T47D (cell line): ENCODE measurements around the gene PSMD10.

ENCODE experiments used
- DNase-seq, 2 experiments: peaks; one replicate each; pipeline versions ENCODE4 v3.0.0 to v3.0.0-alpha.2; 2011 to 2012; ENCODE audit warnings: low read depth in 1 of 2, low spot score in 1 of 2
- JUND ChIP-seq: IDR thresholded peaks from 2 replicates; pipeline ENCODE4 v1.6.1; 2012; ENCODE audit warnings: low read depth
- in situ Hi-C: cut with HindIII; loops from 2 replicates; pipeline ENCODE4 v1.10.0; 2016; ENCODE audit warnings: low sequenced_read_pairs, low pct_unique_long_range_greater_than_20kb

Gene PSMD10, protein sequence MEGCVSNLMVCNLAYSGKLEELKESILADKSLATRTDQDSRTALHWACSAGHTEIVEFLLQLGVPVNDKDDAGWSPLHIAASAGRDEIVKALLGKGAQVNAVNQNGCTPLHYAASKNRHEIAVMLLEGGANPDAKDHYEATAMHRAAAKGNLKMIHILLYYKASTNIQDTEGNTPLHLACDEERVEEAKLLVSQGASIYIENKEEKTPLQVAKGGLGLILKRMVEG

DNA sequence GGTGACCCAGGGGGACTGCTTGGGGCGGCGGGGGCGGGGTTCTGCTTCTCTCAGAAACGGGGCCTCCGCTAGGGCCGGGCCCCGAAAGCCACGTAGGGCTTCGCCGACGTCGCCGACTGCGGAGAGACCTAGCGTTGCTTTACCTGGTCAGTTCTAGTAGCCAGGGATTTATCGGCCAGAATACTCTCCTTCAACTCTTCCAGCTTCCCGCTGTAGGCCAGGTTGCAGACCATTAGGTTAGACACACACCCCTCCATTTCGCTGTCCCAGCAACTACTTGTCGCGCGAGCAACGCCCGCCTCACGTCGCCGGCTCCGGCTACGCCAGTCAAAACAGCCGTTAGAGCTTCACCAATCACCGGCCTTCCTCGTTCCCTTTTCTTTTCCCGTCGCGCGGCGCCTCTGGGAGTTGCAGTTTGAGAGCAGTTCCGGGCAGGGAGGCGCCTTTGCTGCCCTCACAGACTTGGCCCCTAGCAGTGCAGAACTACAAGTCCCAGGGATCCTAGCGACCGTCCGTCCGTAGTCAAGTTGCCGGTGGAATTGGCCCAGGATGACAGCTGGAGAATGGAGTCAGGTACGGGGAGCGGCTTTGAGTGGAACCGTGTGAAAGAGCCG is at the start of gene PSMD10, which contains the start of gene ATG4A:
Gene PSMD10, minus strand, starts transcription at position 279 of the 614 bp plus-strand sequence. Its CDS starts 22 bp downstream, at position 257.
Gene ATG4A, plus strand, starts transcription at position 515 of the 614 bp plus-strand sequence. Its CDS starts 49 bp downstream, at position 564.
- no peak for TF ChIP-seq JUND
- peak; percentile 24 to 94 for DNase-seq
- in situ Hi-C loops, result no loop called here

DNA sequence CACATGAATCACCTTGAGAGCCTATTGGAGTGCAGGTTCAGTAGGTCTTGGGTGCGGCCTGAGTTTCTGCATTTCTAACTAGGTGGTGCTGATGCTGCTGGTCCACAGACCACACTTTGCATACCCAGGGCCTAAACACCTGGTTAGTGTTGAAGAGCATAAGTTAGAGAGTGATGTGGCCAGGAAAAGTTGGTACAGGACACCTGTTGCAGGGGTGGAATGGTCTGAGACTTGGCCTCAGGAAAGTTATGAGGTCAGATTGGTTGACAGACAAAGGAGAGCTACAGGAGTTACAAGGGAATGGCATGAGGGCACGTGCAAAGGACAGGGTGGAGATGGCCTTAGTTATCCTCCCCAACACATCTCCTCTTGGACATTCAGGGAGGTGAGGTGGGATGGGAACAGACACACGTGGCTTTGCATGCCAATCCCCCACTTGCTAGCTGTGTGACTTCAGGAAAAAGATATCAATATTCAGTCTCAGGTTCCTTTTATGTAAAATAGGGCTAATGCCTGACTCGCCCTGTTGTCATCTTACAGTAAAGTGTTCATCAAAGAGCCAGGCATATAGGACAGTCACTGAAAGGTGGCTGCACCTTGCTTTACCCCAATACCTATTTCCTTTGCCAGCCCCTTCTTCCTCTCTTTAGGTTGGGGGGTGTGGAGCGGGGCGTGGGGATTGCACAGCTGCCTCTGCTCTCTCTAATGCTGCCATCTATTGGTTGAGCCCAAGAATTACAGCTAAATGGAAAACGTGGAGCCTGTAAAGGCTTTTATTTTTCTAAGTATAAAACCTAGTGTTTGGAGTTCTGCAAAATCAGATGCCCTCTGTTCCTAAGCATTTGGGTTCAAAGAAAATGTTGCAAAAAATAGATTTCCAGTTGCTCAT is 47.7 kb upstream of the PSMD10 start:
- peak in 1 of 2 experiments; percentile 2 for DNase-seq
- in situ Hi-C loops, result no loop called here
- no peak for TF ChIP-seq JUND

DNA sequence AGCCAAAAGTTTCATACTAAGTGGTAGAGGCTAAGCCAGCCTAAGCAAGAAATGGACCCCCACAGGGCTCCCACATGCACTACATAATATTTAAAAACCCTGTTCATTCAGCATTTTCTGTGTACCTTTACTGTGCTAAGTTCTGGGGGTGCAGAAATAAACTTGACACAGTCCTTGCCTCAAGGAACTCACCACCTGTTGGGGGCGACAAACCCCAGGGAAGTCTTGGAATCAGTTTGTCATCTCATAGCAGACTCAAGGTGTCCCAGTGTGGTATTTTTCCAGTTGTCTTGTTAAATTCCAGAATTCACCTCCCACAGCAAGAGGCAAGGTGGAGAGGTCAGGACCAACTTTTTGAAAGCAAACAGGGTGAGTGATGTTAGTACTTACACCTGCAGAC is 43.4 kb upstream of the PSMD10 start:
- in situ Hi-C loops, result no loop called here
- TF ChIP-seq JUND, result no peak
- DNase-seq, result no peak

DNA sequence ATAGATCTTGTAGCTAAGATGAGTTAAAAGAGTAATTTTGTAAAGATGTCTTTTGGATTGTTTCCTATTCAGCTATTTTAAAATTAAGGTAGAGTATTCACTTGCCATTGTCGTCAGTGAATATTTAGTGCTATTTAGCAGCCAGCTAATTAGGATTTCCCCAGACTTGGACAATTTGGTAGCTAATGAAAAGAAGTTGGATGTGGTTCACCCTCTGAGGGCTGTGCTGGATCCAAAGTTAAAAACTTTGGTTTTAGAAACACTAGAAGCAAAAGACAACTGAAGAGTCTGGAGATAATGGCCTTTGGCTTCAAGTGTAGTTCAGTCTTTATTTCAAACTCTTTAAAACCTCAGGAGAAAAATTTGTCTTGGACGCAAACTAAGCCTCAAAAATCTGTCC is 41.5 kb upstream of the PSMD10 start:
- DNase-seq, result no peak
- in situ Hi-C loops, result no loop called here
- no peak for TF ChIP-seq JUND

DNA sequence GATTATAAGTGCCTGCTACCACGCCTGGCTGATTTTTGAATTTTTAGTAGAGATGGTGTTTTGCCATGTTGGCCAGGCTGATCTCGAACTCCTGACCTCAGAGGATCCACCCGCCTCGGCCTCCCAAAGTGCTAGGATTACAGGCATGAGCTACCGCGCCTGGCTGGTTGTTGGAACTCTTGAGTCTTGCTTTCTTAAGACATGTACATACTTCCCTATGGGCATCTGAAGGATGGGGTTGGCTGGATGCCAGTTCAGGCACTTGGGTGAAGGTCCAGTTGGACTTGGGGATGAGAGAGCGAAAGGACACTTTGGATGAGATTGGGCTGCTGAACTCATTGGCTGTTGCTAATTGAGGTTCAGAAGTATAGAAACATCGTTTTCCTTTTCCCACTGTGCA is 40.7 kb upstream of the PSMD10 start:
- TF ChIP-seq JUND, result no peak
- in situ Hi-C loops, result no loop called here
- DNase-seq, result no peak

DNA sequence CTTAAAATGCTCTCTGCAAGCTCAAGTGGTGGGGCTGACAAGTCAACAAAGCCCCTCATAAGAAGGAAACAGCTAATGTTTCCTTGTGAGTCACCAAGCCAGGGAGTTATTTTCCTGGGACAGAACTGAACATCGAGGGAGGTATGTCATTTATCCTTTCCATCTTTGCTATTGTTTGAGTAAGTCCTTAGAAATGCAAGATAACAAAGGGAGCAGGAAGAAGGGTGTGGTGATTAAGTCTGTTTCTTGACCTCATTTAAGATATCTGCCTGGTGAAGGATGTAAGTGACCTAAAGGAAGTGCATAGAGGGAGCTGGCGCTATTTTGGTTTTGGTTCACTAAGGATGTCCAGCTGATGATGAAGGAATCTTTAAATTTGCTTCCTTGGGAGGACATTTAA is 40.1 kb upstream of the PSMD10 start:
- no peak for DNase-seq
- in situ Hi-C loops, result no loop called here
- TF ChIP-seq JUND, result no peak

DNA sequence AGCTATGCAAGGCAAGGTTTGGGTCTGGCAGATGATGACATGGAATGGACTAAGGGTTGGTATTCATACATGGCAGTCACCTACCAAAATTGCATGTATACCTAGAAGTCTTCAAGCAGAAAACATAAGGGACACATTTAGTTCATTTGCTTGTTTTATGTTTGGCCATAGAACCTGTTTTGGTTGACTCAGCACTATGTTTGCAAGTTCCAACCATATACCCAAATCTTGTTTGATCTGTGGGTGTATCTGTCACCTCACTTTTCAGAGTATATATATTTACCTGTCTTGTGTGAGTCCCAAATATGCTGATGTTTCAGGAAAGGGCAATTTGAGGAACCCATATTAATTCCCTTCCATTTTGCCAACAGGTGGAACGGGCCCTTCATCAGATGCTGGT is 39.5 kb upstream of the PSMD10 start:
- no peak for TF ChIP-seq JUND
- in situ Hi-C loops, result no loop called here
- no peak for DNase-seq

DNA sequence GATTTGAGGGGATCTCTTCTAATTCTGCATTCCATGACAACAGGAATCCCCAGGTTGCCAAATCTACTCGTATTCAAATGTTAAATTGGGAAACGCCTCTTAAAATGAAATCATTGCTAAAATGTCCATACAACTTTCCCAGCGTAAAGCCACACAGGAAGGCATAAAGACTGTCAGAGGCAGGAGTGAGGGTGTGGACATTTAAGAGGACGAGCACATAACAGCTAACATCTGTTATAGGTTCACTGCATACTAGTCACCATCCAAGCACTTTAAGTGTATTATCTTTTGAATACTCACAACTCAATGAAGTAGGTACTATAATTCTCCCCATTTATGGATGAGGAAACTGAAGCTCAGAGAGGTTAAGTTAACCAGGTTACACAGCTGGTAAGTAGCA is 35.8 kb upstream of the PSMD10 start:
- no peak for DNase-seq
- in situ Hi-C loops, result no loop called here
- TF ChIP-seq JUND, result no peak

DNA sequence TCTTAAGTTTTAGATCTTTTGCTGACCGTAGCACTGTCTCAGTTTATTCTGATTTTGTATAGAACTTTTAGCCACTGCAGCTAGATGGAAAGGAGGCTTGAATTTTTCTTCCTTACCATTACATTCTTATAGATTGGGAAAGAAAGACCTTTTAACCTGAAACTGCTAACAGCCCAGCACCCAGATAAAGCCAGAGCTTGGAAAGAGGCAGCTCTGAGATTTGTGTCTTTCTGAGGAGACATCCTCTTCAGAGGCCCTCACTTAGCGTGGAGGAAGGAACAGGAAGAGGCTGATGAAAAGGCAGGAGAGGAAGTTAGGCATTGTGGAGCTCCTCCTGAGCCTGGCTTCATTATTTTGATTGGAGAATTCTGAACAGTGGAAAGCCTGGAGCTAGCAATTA is 35.3 kb upstream of the PSMD10 start:
- no peak for DNase-seq
- in situ Hi-C loops, result no loop called here
- no peak for TF ChIP-seq JUND

DNA sequence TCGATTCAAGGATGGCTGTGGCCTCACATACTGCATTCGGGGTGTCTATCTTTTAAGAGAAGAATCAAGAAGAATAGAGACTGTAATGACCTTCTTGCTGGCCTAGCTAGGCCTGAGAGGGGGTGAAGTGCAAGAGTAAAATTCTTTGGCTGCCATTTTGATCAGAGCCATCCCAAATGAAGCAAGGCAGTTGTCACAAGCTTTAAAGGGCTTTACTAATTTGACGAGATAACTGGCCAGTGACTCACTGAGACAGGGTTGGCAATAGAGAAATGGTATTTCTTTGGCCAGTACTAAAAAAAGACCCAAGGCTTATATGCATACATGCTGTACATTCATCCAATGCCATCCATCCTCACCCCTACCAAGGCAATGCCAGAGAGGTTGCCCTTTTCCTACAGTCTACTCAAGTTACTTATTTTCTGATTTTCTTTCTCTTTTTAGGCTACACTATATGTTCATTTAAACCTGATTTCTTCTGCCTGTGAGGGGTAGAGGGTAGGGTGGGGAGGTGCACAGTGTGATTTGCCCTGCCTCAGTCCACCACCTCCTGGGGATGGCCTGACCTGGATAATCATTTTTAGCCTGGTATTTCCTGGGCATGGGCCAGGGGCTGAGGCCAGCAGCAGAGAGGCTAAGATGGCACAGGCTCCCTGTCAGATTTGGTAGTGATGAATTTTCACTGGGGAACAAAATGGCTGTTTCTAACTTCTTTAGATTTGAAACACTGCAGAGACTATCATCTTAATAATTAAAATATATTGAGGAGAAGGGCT is 32.4 kb upstream of the PSMD10 start:
- in situ Hi-C loops, result no loop called here
- DNase-seq, result no peak
- TF ChIP-seq JUND, result no peak

DNA sequence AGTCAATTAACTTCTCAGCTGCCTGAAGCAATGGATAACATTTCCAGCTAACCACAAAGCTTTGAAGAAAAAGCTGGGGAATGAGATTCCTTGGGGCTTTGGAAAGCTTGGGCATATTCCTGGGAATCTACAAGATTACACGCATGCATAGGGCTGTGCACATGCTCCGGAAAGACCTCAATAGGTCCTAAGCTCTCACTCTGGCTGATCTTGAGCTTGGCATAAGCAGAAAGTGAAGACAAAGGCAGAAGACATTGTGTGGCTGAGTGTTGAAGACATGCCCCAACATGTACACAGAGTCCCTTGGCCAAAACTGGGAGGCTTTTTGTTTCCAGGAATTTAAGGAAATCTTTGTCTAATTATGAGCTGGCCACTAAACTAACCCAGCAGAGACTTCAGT is 31.4 kb upstream of the PSMD10 start:
- in situ Hi-C loops, result no loop called here
- TF ChIP-seq JUND, result no peak
- DNase-seq, result no peak

DNA sequence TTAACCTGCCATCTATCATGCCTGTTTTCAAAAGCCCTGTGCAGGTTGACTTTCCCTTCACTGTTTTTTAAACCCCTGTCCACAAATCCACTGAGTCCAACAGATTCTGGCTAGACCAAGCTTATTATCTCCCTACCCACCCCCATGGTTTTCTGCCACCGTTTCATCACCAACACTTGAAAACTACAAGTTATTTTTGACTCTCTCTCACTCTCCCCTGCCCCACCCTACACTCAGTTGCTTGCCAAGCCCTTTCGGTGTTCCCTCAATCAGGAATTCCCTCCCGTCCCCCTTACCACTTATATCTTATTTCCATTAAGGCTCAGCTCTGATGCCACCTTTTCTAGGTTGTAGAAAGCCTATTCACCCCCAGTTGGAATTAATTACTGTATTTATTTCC is 29.9 kb upstream of the PSMD10 start:
- no peak for TF ChIP-seq JUND
- DNase-seq, result no peak
- in situ Hi-C loops, result no loop called here

DNA sequence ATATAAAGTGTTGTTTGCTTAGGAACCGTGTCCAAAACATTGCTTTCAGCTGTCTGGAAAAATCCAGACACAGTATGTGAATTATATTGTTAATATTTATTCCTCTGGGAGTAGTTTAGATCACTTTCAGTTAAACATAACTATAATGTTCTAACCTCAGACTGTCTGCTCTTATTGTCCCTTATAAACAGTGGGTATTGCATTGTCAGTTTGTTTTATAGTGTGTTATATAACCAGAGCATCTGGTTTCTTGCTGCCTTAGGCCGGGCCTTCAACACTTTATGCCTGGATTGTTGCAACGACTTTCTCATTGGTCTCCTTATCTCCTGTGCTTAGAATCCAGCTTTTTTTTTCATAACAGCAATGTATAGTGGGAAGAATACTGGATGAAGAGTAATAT is 26.6 kb upstream of the PSMD10 start:
- in situ Hi-C loops, result no loop called here
- DNase-seq, result no peak
- no peak for TF ChIP-seq JUND
